Activated effector memory CD4-positive, alpha-beta T cell treated with Interleukin-2 at 50 U/mL for 16 hours (primary cell): Measurements from ENCODE around the gene LARGE1.
"Not testable (repeated sequence)": the region's sequence is repeated elsewhere in the genome, so short reads cannot be mapped to it uniquely, and the experiment has no call there.

Source experiments
- DNase-seq: peaks from one replicate; pipeline ENCODE4 v3.0.0-alpha.2; 2020

LARGE1 gene

GRCh38 chr22:33584152-33584551 lies 336.1 kb downstream of the LARGE1 start:
- DNase-seq, result no peak

DNA sequence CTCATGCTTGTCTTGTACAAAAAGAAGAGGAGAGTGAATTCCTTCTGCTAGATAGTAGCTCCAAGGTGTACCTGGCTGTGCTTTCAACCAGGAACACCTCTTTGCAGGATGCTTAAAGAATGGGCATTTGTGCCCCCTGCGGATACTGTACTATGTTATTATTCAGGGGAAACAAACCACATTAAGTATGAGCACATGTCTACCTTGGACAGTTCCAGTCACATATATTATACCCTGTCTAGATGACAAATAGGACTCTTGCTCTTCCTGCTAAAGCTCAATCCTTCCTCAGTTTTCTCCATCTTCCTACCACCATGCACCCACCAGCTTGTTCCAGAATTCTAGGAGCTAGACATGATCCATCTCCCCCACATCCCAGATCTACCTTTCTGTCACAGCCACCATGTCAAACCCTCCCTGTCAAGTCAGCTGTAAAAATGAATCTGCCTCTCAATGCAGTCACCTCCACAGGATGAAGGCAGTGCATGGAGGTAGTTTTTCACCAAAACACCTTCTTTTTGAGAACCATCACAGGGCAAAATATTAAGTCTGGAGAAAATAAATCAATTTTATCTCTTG lies 337.4 kb downstream of the LARGE1 start:
- no peak for DNase-seq

- DNase-seq, result no peak
Measured at GRCh38 chr22:33580310-33580709, 340.0 kb downstream of the LARGE1 start.

DNA sequence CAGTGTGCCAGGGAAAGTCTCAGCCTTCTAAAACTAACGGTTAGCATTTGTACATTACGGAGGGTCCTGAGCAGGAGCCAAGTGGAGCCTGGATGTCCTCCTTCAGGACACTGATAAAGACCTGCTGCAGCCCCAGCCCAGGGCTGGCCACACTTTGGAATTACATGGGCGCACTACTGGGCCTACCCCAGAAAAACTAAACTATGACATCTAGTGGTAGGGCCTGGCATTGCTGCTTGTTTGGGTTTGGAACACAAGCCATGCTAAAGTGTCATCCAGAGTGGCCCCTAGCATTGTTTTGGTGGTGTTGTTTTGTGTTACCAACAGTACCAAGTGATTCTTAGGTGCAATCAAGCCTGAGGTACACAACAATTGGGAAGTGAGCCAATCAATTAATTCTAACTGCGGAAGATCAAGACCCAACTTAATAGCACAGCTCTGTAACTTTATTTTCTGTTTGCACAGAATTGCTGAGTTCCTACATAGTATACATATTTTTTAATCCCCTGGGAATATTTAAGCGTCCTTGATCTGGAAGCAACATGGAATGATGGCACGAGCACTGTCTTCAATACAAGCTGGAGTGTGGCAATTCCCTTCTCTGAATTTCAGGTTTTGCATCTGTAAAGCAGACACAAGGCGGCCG lies 340.7 kb downstream of the LARGE1 start:
- no peak for DNase-seq

DNA sequence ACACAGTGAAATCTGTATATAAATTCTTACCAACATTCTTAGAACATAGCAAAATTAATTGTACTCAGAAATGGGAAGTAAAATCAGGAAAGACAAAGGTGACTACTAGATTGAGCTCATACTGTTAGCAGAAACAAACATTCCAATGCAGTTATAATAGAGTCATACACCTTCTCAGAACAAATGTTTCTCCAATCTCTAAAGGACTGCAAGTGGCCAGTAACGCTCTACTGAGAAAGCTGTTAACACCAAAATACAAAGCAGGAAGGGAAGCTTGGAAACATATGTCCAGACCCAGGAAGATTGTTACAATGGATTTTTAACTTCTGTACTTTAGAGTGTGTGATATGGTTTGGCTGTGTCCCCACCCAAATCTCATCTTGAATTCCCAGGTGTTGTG lies 341.5 kb downstream of the LARGE1 start:
- no peak for DNase-seq

GRCh38 chr22:33577862-33578411 lies 342.3 kb downstream of the LARGE1 start:
- no peak for DNase-seq

- DNase-seq, result no peak
Measured at GRCh38 chr22:33576205-33576604, 344.1 kb downstream of the LARGE1 start.

DNA sequence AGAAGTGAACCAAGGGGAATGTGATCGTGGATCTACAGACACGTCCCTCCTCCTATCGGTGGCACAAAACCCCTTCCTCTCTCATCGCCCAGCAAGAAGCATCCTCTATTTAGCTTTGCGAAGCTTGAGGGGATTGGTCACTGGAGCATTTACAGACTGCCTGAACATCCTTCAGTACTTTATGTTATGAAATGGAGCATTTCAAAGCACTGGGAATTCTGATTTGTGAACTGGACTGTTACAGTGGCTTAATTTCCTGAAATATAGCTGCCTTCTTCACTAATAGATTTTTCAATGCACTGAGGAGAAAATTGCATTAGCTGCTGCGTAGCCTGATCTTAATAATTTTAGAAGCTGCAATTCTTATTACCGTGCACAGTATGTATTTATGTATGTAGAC lies 344.5 kb downstream of the LARGE1 start:
- no peak for DNase-seq

DNA sequence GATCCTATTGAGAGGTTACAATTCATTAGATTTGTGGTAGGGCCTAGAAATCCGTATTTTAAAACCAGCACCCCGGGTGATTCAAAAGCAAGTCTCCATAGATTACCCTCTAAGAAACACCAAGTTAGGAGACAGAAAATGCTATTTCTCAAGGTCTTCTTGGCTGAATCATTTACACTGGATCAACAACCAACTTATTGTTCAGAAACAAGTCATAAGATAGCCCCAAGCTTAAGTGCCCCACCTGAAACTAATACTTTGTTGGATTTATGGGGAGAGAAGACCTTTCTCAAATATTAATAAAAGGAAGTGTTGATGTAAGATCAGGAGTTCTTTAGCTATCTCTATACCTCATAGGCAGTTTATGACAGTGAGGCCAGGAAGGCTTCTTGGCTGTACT lies 345.2 kb downstream of the LARGE1 start:
- DNase-seq, result no peak

GRCh38 chr22:33573479-33573878 lies 346.8 kb downstream of the LARGE1 start:
- DNase-seq, result no peak

GRCh38 chr22:33572086-33572485 lies 348.2 kb downstream of the LARGE1 start:
- no peak for DNase-seq

DNA sequence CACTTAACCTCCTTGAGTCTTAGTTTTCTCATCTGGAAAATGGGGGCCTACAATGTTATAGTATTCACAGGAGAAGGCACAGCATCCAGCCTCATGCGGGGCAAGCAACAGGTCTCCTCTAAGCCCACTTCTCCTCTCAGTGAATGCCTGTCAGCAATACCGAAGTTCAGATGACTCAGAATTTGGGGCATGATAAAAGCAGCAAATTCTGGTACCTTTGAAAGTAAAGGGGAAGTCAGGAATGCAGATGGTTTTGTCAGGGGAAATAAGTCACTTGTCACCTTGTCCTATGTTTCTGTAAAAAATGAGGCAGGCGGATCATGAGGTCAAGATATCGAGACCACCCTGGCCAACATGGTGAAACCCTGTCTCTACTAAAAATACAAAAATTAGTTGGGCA lies 350.2 kb downstream of the LARGE1 start:
- DNase-seq, result no peak

DNA sequence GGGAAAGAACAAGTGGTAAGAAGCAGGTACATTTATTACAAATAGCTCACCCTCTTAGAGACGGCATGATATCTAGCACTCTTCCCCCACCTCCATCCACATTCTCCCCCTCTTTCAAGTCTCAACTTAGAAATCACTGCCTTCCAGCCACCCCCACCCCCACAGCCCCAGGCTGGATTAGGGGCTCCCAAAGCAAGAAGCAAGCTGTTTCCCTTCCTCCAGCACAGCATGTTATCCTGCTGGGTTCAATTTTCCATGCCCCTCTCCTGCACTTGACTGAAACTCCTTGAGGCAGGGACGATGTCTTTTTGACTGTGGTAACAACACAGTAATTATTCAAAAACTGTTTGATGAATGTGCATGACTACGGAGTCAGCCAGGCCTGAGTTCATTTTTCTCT lies 350.7 kb downstream of the LARGE1 start:
- DNase-seq, result no peak

GRCh38 chr22:33569018-33569417 lies 351.3 kb downstream of the LARGE1 start:
- DNase-seq, result no peak

DNA sequence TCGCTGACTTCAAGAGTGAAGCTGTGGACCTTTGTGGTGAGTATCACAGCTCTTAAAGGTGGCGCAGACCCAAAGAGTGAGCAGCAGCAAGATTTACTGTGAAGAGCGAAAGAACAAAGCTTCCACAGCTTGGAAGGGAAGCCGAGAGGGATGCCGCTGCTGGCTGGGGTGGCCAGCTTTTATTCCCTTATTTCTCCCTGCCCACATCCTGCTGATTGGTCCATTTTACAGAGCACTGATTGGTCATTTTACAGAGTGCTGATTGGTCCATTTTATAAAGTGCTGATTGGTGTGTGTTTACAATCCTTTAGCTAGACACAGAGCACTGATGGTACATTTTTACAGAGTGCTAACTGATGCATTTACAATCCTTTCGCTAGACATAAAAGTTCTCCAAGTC lies 353.8 kb downstream of the LARGE1 start:
- DNase-seq, result not testable (repeated sequence)

GRCh38 chr22:33565580-33565995 lies 354.7 kb downstream of the LARGE1 start:
- DNase-seq, result no peak

- no peak for DNase-seq
Measured at GRCh38 chr22:33564683-33565082, 355.6 kb downstream of the LARGE1 start.

DNA sequence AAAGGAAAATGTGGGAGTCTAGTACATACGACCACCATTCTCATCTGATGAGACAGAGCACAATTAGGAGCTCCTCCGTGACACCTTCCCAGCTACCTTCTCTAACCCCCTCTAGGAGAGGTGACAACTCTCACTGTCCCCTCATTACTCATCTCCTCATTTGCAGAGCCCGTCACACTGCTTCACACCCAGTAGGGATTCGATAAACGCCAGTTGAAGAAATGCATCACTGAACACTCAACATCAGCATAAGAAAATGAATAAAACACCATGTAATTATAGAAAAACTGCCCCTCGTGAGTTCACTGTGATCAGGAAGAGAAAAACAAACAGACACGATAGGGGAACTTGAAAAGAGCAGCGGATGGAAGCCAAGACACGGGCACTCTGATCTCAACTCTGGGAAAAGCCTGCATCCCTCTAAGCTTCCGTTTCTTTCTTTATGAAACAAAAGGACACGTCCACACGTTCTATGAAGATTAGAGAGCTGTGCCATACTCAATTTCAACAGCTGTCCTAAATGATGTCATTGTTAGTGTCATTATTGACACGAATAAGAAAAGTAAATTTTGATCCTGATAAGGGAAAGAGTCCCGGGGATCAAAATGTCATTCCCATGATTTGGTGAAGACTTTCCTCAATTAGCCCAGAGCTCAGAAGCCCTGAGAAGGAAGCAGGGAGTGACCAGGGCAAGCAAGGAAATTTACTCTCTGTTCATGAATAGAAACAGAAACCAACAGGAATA lies 356.9 kb downstream of the LARGE1 start:
- no peak for DNase-seq

DNA sequence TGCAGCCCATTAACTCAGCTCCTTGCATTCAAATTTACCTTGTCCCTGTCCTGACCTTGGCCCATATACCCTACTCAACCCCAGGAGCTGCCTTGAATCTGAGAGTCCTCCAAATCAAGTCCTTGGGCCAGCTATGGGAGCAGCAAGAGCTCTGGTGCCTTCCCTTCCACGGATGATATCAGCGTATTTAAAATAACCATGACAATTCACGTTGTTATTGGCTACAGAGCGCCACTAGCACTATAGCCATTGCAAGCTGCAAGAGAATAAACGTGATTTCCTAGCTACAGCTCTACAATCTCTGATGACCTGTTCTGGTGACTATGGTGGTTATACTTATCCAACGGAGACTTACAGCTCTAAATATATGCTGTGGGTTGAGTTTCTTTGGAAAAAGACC lies 357.8 kb downstream of the LARGE1 start:
- DNase-seq, result no peak

DNA sequence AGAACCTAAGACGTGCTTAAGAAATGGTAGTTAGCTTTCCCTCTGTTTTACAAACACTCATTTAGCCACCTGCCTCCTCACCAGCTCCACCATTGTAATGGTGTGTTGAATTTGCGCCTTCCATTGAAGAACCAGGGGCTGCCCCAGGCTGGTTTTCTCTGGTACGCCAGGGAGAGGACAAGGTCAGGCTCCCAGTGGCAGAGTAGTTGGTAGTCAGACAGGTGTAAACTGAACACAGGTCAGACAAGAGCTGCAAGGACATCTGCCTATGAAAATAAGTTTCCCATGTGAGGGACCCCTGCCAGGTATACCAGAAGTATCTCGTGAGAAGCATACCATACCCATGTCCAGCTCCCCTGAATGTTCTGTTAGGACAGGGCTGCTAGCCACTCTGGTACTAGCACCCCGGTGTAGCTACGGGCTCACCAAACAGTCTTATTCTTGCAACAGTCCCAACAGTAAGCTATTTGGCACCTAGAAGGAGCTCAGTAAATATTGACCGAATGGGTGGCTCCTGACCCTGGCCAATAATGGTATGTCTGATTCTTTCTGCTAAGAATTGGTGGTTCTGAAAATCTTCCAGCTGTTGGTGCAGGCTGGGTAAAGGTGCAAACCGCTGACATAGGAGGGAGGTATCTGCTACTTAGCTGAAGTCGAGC lies 359.0 kb downstream of the LARGE1 start:
- DNase-seq, result no peak

DNA sequence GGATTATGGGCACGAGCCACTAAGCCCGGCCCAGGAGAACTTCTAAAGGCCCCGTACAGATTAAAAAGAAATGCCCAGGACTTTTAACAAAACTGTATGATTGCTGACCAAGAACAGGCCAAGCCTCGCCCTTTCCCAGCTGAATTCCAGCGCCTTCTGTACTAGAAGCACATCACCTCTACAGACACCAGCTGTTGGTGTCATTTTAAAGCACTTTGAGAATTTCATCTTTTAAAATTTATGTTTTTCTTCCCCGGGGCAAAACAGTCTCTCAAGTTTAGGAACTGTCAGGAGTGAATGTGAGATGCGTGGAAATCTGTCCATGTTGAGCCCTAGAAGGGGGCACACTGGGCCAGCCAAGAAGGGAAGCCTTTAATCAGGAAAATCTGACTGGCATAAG lies 362.4 kb downstream of the LARGE1 start:
- no peak for DNase-seq

- no peak for DNase-seq
Measured at GRCh38 chr22:33555814-33556522, 364.3 kb downstream of the LARGE1 start.

DNA sequence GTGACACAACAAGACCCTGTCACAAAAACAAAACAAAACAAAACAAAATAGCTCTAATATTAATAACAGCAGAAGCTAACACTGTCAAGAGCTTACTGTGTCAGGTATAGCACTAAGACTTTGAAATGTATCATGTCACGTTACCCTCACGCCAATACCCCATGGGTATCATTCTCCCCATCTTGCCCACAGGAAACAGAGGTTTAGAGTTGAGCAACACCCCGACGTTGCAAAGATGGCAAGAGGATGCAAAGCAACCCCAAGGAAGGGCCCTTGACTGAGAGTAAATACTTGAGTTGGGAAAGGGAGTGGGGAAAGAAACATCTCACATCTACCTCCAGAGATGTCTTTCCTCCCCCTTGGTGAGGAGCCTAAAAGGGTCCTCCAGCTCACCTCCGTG lies 366.8 kb downstream of the LARGE1 start:
- no peak for DNase-seq
